ENCODE results near the gene SMC1A. TPM values are rescaled to one million over a fixed set of nuclear protein-coding genes. Genes with fewer than 3 reads are reported as not detected.

The SMC1A gene
- total and polyA plus RNA-seq, 10 of the 15 experiments (the other 5 are each of a cell fraction or from before 2014, with no cell fraction given), result 25.6 to 158 (median 78.0) TPM

DNA sequence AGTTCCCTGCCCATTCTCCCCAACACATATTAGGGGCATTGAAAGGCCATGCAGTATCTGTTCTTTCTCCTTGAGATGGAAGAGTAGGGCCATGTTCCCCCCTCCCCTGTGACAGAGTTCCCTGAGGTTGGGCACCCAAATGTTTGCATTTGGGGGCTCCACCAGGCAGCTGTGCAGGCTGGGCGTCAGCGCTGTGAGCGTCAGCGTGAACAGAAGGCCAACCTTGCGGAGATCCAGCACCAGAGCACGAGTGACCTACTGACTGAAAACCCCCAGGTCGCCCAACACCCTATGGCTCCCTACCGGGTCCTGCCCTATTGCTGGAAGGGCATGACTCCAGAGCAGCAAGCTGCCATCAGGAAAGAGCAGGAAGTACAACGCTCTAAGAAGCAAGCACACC is 7.8 kb upstream of the SMC1A start:
- Histone ChIP-seq H3K4me2 (ENCODE audit: control insufficient read depth, insufficient read depth) (no peak overlapping the region), H3K9ac (ENCODE audit: control insufficient read depth, insufficient read depth, low read length) (no peak overlapping the region), H3K4me3 (no peak overlapping the region), H3K79me2 (ENCODE audit: control insufficient read depth, insufficient read depth, low read length) (peaks cover 9% of the 10 kb centered on the region), H2AFZ (ENCODE audit: control insufficient read depth, low read depth, low read length) (no peak overlapping the region), H3K9me3 (replicated peaks; ENCODE audit: control insufficient read depth, insufficient read depth, low read length) (no peaks in the 10 kb centered on the region), H3K27me3 (replicated peaks in 1 of 2; ENCODE audit: control insufficient read depth in 2 of 2, insufficient read depth in 2 of 2, low read length in 1 of 2) (no peaks in the 10 kb centered on the region), H3K4me1 (ENCODE audit: control insufficient read depth, insufficient read depth, low read length) (peaks cover 2% of the 10 kb centered on the region; the same call in 1 of the 2 replicates), H4K20me1 (ENCODE audit: control insufficient read depth, insufficient read depth) (peaks cover 2% of the 10 kb centered on the region; the same call in 1 of the 2 replicates), H3K27ac (ENCODE audit: control insufficient read depth, insufficient read depth) (no peak overlapping the region), H3K36me3 (ENCODE audit: control insufficient read depth in 2 of 2, insufficient read depth in 2 of 2, low read length in 1 of 2) (no peaks in the 10 kb centered on the region; a peak in 1 of 4 replicates)
- WGBS (ENCODE audit: insufficient coverage, insufficient replicate concordance, low lambda C conversion rate, missing lambda C conversion rate), result 75% methylated on average over 9 of the region's 9 CpGs
- in situ Hi-C loops (cut with MboI), result loop anchor here (5.0 kb wide), 1 partner anchor 118 kb away; no protein-coding TSS in a partner anchor
- intact Hi-C loops (cut with micrococcal nuclease; ENCODE audit: unreplicated experiment), result no loop called here
- ATAC-seq, result no peak
- ChIA-PET CTCF (no interaction called here), POLR2A (no interaction called here), SMC1A (ENCODE audit: uncharacterized antibody, unreplicated experiment) (no interaction called here), RAD21 (ENCODE audit: unreplicated experiment) (interaction anchor here (0.7 kb wide), 1 partner anchor 8 kb away, joined by 3 read pairs; the partner anchor contains the start of genes RIBC1 and SMC1A)
- TF ChIP-seq FOXM1 (IDR thresholded peaks at IDR 0.05; ENCODE audit: low read depth, low read length) (no peak), MYB (IDR thresholded peaks at IDR 0.05; ENCODE audit: borderline replicate concordance, low read depth, low read length) (no peak), POLR2AphosphoS5 (IDR thresholded peaks at IDR 0.05; ENCODE audit: low read length) (no peak), SIN3A (IDR thresholded peaks at IDR 0.05; ENCODE audit: low read depth, low read length) (no peak), PML (IDR thresholded peaks at IDR 0.05; ENCODE audit: low read length) (no peak), PAX8 (IDR thresholded peaks at IDR 0.05) (no peak), CHD1 (IDR thresholded peaks at IDR 0.05; ENCODE audit: low read depth, low read length) (no peak)
- TF ChIP-seq, protein P1, sequence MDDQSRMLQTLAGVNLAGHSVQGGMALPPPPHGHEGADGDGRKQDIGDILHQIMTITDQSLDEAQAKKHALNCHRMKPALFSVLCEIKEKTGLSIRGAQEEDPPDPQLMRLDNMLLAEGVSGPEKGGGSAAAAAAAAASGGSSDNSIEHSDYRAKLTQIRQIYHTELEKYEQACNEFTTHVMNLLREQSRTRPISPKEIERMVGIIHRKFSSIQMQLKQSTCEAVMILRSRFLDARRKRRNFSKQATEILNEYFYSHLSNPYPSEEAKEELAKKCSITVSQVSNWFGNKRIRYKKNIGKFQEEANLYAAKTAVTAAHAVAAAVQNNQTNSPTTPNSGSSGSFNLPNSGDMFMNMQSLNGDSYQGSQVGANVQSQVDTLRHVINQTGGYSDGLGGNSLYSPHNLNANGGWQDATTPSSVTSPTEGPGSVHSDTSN (IDR thresholded peaks at IDR 0.05; ENCODE audit: insufficient replicate concordance, low read depth, low read length), result no peak
- no peak for DNase-seq (ENCODE audit: low read depth, low spot score)
- FAIRE-seq, result no peak
- no TSS peak for BruUV-seq (replicated peaks)
